Measurements from ENCODE around the gene CMA1.

CMA1 gene

GRCh38 chr14:24463017-24463883 is 44.8 kb downstream of the CMA1 start:
- H3K4me3 ChIP-seq (ENCODE audit: low read depth, low read length), result no peak overlapping the region
- TF ChIP-seq CTCF (IDR thresholded peaks at IDR 0.05; ENCODE audit: borderline replicate concordance, insufficient read depth, low read depth, low read length), result no peak

- no peak overlapping the region for H3K4me3 ChIP-seq (ENCODE audit: low read depth, low read length)
- no peak for TF ChIP-seq CTCF (IDR thresholded peaks at IDR 0.05; ENCODE audit: borderline replicate concordance, insufficient read depth, low read depth, low read length)
Observed at GRCh38 chr14:24461336-24461735, 46.7 kb downstream of the CMA1 start.

GRCh38 chr14:24459331-24459730 is 48.7 kb downstream of the CMA1 start:
- no peak overlapping the region for H3K4me3 ChIP-seq (ENCODE audit: low read depth, low read length)
- TF ChIP-seq CTCF (IDR thresholded peaks at IDR 0.05; ENCODE audit: borderline replicate concordance, insufficient read depth, low read depth, low read length), result no peak

- H3K4me3 ChIP-seq (ENCODE audit: low read depth, low read length), result no peak overlapping the region
- TF ChIP-seq CTCF (IDR thresholded peaks at IDR 0.05; ENCODE audit: borderline replicate concordance, insufficient read depth, low read depth, low read length), result no peak
Observed at GRCh38 chr14:24458736-24459135, 49.3 kb downstream of the CMA1 start.

- H3K4me3 ChIP-seq (ENCODE audit: low read depth, low read length), result no peak overlapping the region
- no peak for TF ChIP-seq CTCF (IDR thresholded peaks at IDR 0.05; ENCODE audit: borderline replicate concordance, insufficient read depth, low read depth, low read length)
Observed at GRCh38 chr14:24456980-24457379, 51.1 kb downstream of the CMA1 start.
